Ovary (tissue), 3 donors: ENCODE data around the gene TENM3.

Experiments
- CTCF ChIP-seq, 3 donors: fragments of 450-650 bp in 2 of 3; fragments of 200-600 bp in 1 of 3; IDR thresholded peaks; one replicate each; pipeline versions ENCODE4 v1.5.1 to v1.8.0; 2016 to 2022; ENCODE audit warnings: antibody characterized with exemption in 3 of 3, mild to moderate bottlenecking in 1 of 3
- EP300 ChIP-seq: sonication (generic); formaldehyde crosslinking; IDR thresholded peaks from one replicate; pipeline ENCODE4 v1.6.1; 2017; ENCODE audit warnings: antibody characterized with exemption
- POLR2A ChIP-seq: fragments of 450-650 bp; IDR thresholded peaks from one replicate; pipeline ENCODE4 v1.6.1; 2017; ENCODE audit warnings: antibody characterized with exemption, mild to moderate bottlenecking, moderate library complexity
- donor health status: DM: no; HTN: no; CAD: no.

- TF ChIP-seq CTCF (IDR thresholded peaks at IDR 0.05) (no peak), POLR2A (no peak), EP300 (no peak)
Measured at GRCh38 chr4:182662551-182662950, 419.3 kb downstream of the TENM3 start.
